GM21515 (cell line): Measurements from ENCODE around the gene ZNF660.
"Not testable (repeated sequence)": the region's sequence is repeated elsewhere in the genome, so short reads cannot be mapped to it uniquely, and the experiment has no call there.

ENCODE experiments used
- ATAC-seq: cut with Tn5 transposase; IDR thresholded peaks from one replicate; pipeline ENCODE4 v1.9.1; 2021; ENCODE audit not compliant: unreplicated experiment

The ZNF660 gene

DNA sequence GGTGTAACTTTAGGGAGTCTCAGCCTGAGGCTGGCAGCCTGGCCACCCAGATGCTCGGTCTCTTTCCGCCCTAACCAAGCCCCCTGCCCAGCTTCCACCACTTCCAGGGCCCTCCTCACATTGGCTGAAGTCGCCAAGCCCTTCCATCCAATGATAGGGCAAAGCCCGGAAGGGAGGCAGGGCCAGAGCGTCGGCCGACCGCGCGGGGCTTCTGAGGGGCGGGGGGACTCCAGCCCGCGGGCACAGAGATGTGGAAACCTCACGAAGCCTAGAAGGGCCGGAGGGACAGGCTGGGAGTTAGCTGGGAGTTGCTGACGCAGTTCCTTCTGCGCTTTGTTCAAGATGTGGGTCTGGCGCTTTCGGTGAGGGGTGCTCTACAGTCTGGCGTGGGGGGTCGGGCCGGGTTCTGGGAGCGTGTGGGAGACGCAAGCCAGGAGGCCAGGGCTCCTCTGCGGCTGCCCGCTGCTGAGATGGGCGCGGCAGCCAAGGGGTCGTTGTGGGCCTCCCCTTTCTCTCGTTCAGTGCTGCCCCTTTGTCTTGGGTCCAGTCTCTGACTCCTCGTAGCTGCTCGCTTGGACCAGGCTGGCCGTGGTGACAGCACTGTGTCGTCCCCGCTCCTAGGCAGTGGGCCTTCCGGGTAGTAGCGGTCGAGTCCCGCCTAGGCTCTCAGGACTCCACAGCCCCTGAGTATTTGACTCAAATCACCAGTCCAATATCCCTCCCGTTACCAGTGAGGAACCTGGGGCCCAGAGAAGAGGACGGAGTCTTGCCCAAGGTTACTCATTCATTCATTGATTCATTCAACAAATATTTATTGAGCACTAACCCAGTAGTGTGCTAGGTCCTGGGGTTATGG, at the start of gene ZNF660:
ZNF660 (plus strand) TSS at position 319 of the 856 bp plus-strand sequence. CDS start 9,230 bp downstream, outside the sequence.
- no peak for ATAC-seq

DNA sequence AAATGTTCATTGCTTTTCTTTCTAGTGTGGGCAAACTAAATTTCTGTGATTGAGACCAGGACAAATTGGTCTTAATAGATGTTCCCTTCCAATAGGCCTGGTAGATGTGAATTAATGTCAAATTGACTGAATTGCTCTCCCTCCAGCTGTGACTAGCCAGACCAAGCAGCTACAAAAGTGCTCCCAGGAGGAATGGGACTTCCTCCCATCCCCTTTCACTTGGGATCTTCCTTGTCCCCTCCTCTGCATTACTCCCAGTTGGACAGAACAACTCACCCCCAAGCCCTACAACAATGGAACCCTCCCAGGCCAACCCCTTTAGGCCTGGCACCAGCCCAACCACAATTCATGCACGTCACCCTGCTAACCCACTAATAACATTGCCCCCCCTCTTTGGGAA, 49.4 kb upstream of the ZNF660 start:
- no peak for ATAC-seq

DNA sequence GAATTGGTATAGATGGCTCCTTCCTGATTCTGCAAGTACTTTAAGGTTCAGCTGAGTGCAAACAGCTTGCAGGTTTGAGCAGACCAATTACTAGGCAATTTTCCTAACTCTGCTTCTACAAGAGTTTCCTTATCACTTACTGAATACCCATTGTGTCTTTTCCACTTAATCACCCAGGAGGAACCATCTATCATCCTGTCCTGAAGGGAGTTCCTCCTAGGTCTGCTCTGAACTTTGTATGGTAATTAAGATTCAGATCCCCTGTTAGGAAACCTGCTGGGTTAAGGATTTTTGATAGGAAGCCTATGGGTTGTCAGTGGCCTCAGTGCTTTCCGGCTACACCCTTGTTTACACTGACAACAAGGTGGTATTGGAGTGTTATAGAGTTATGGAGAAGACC, 40.0 kb upstream of the ZNF660 start:
- not testable (repeated sequence) for ATAC-seq

DNA sequence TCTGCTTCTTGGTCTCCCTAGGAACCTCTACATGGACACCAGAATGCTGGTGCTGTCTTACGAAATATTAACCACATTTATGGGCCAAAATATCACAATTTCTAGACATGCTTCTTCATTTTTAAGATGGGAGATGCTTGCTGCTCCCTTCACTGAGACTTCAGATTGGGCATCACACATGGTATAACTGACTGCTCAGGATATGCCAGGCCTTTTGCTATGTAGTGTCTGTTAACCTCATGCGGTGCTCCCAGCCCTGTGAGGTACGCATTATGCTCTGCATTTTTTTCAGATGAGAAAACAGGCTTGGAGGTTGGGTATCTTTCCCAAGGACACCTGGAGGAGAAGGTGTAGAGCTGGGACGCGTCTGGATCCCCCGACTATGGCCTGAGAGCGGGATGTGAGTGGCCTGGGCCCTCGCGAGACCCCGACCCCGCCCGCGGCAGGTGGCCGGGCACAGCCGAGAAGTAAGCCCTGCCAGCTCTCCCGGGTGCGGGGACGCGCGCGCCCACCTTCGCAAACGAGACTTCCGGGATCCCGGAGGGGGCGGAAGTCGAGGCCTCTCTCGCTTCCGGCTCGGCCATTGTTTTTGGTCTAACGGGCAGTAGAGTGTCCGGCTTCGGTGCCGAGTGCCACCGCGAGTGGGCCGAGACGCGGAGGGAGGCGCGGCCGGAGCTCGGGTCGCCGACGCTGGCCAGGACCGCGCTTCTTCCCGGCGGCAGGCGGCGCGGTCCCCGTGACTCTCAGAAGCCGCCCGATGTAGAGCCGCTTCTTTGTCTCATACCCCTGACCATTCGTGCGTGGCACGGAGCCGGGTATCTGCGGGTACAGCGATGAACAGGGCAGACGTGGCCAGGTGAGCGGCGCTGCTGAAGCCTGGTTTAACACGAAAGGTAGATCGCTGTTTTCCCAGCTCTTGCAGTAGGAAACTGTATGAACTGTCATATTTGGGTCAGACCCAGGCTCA, 29.9 kb upstream of the ZNF660 start, which contains the start of gene ZKSCAN7:
ZKSCAN7 (plus strand) TSS at position 568 of the 967 bp plus-strand sequence. CDS start 1,855 bp downstream, outside the sequence.
- ATAC-seq, result peak; percentile 64

DNA sequence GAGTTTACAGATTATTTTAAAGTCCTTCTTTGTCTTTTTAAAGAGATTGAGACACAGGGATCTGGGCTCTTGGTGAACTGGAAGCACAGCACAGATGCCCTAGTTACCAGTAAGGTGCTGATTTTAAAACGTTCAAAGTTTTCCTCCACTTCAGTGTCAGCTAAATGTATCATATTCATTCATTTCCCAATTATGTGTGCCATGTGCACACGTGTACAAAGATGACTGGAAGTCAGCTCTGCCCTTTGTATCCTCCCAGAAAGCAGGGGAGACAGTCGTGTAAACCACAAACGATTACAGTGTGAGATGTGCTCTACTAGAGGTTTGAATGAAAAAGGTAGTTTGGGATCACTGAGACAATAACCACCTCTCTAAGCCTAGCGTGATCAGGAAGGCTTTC, 29.0 kb upstream of the ZNF660 start:
- peak; percentile 12 for ATAC-seq

DNA sequence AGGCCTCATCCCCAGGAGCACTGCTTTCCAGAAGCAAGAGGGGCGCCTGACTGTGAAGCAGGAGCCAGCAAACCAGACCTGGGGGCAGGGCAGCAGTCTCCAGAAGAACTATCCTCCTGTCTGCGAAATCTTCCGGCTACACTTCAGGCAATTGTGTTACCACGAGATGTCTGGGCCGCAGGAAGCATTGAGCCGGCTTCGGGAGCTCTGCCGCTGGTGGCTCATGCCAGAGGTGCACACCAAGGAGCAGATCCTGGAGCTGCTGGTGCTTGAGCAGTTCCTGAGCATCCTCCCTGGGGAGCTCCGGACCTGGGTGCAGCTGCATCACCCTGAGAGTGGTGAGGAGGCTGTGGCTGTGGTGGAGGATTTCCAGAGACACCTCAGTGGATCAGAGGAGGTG, 27.7 kb upstream of the ZNF660 start:
- no peak for ATAC-seq

DNA sequence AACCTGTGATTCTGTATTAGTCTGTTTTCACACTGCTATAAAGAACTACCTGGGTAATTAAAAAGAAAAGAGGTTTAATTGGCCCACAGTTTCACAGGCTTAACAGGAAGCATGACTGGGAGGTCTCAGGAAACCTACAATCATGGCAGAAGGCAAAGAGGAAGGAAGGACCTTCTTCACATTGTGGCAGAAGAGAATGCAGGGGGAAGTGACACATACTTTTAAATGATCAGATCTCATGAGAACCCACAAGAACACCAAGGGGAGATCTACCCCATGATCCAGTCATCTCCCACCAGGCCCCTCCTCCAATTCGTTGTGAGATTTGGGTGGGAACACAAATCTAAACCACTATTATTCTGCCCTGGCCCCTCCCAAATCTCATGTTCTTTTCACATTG, 23.7 kb upstream of the ZNF660 start:
- ATAC-seq, result no peak

DNA sequence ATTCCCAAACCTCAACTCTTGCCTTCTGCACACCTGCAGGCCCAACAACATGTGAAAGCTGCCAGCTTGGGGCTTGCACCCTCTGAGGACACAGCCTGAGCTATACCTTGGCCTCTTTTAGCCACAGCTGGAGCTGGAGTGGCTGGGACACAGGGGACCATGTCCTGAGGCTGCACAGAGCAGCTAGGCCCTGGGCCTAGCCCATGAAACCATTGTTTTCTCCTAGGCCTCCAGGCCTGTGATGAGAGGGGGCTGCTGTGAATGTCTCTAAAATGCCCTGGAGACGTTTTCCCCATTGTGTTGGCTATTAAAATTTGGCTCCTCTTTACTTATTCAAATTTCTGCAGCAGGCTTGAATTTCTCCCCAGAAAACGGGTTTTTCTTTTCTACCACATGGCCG, 22.6 kb upstream of the ZNF660 start:
- no peak for ATAC-seq

DNA sequence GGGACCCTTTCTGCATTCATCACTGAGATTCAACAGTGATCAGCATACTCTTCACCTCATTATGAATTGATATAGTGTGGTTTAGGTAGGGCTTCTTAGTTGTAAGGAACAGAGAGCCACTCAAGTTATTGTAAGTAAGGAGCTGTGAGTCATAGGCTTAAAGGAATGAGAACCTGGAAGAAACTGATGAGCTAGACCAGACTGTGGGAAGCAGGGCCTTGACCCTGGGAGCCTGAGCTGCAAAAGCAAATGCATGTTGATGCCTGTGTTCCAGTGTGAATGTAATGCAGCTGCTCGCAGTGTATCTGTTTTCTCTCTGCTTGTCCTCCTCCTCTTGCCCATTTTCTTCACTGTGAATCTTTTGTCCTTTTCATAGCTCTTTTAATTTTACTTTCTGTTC, 16.2 kb upstream of the ZNF660 start:
- ATAC-seq, result no peak

DNA sequence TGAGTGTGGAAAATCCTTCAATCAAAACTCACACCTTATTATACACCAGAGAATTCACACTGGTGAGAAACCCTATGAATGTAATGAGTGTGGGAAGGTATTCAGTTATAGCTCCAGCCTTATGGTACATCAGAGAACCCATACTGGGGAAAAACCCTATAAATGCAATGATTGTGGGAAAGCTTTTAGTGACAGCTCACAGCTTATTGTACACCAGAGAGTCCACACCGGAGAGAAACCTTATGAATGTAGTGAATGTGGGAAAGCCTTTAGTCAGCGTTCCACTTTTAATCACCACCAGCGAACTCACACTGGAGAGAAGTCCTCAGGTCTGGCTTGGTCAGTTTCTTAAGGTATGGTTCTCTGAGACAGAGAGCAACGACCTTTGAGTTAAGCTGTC, 13.7 kb upstream of the ZNF660 start:
- ATAC-seq, result no peak

DNA sequence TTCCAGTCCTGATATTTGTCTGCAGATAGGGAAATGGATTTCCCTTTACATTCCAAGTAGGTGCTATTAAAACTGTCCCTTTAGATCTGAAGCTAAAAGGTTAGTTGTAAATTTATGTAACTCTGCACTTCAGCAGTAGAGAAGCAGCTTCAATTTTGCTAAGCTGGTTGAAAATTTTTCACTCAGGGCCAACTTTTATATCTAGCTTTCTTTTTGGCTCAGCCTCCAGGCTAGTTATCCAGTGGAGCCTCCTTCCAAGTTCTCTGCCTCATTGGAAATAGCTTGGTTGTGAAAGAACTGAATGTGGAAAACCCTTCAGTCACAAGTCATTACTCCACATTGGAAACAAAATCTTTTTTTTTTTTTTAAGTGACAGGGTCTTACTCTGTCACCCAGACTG, 8.2 kb upstream of the ZNF660 start:
- ATAC-seq, result no peak

DNA sequence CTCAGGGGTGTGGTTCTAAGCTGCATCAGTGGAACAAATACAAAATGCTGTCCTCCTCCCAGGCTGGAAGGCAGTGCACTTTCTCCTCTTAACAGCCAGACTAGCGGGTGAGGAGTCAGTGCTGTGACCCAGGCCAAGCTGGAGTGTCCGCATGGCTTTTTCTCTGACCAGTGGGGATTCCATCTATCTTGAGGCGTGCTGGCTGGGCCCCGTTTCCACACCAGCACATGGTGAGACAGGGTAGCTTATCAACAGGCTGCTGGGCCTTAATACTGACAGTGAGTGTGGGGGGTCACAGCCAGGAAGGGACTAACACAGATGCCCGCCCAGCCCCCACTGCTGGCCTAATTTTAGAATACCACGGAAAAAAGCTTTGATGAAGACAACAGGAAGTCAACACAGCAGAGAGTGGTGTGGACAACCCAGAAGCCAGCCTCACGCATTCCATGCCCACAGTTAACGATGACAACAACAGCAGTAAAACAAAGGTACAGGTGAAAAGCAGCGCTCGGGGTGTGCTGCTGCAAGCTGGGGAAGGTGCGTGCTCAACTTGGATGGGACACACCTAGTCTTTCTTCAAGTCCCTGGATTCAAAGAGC, 7.3 kb upstream of the ZNF660 start:
- ATAC-seq, result not testable (repeated sequence)

DNA sequence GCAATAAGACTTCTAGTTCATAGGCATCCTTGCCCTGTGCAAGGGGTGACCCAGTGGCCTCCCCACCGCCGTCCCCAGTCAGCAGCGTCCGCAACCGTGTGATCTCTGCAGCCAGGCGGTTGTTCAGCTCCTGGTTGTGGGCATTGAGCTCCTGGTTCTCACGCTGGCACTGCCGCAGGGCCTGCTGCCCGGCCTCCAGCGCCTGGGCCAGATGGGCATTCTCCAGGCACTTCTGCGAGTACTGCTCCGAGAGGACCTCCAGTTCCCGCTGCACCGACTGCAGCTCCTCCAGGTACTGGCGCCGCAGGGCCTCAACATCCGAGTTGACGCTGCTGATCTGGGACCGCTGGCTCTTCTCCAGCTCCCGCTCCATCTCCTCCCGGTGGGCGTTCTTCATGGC, 6.4 kb upstream of the ZNF660 start:
- ATAC-seq, result not testable (repeated sequence)

DNA sequence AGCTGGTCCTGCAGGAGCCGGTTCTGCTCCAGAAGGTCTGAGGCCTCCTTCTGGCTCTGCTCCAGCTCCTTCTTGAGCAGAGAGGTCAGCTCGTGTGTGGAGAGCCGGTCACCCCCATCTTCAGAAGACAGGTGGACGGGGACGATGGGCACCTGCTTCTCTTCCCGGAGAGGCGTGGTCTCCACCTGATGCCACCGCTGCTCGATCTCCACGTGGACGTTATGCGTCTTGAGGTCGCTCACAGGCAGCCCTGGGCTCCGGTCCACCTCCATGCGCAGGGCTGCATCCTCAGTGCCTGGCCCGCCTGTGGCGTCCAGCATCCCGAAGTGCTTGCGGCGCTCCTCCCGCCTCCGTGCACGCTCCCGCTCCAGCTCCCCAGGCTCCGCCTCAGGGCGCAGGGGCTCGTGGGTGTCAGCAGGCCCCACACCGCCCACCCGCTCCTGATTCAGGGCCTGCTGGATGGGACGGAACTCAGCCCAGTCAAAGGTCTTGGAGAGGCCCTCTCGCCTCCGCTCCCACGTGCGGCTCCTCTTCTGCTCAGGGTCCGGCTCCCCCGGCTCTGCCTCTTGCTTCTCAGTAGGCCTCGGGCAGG, 5.7 kb upstream of the ZNF660 start:
- not testable (repeated sequence) for ATAC-seq

DNA sequence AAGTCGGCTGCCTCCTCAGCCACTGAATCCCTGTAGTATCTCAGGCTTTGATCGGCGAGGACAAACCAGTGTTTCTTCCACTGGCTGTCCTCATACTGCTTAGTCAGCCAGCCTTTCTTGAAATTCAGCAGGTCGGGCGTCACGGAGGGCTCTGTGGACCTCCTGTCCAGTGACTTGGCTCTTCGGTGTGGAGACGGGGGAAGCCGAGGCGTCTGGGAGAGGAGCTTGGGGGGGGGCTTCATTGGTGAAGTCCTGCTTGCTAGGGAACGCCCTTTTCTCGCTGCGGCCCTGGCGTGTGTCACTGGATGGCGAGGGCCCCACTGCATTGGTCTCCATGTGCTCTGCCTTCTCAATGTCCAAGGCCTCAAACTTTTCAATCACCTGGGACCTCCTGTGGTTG, 5.0 kb upstream of the ZNF660 start:
- not testable (repeated sequence) for ATAC-seq

DNA sequence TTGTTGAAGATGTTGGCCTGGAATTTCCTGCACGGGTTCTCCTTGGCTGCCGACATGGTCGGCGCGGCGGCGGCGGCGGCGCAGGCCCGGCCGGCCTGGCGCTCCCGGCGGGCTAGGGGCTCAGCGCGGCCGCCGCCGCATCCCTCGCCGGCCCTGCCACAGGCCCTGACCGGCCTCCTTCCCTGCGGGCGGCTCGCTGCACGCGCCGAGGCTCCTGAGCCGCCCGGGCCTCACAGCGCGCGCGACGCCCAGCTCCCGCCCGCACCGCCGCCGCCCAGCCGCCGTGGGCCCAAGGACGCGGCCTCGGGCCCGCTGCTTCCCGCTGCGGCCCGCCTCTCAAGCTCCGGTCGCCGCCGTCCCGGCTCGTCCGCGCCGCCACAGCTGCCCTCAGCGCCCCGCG, 3.8 kb upstream of the ZNF660 start:
- not testable (repeated sequence) for ATAC-seq

DNA sequence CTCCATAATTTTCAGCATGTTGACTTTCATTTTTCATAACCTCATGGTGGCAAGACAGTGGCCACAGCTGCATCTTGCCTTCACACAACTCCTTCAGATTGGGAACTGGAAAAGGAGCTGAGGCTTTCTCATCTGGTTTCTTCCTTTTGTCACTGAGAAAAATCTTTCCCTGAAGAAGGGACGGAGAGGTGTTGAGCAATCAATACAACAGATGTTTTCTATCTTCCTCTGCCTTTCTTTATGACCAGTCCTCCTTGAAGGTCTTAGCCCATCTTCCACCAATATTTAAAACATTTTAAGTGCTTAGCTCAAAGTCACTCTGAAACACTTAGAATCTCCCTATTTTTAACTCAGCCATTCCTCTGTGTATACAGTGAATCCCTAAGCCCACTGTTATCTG, 11.9 kb downstream of the ZNF660 start:
- ATAC-seq, result no peak

DNA sequence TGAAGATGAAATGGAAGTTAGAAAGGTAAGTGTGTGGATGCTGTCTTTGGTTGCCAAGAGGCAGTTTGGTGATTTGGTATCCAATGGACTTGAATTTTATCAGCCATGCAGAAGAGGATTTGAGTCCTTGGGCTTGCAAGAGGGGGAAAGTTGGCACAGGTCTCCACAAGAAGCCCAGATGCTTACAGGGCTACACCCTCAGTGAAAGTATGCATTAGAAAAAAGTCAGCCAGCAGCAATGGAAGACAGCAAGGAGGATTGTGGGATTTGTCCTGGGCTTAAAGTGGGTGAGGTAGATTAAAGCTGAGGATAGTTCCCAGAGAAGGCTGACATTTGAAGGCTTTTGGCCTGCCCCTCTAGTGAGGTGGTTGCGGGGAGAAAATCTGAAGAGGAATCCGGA, 17.0 kb downstream of the ZNF660 start:
- no peak for ATAC-seq

DNA sequence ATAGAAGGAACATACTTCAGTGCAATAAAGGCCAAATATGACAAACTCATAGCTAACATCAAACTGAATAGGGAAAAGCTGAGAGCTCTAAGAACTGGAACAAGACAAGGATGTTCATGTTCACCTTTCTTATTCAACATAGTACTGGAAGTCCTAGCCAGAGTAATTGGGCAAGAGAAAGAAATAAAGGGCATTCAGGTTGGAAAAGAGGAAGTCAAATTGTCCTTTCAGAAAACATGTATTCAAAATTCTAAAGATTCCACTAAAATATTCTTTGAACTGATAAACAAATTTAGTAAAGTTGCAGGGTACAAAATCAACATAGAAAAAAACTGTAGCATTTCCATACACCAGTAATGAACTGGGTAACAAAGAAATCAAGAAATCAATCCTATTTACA, 27.9 kb downstream of the ZNF660 start:
- no peak for ATAC-seq

DNA sequence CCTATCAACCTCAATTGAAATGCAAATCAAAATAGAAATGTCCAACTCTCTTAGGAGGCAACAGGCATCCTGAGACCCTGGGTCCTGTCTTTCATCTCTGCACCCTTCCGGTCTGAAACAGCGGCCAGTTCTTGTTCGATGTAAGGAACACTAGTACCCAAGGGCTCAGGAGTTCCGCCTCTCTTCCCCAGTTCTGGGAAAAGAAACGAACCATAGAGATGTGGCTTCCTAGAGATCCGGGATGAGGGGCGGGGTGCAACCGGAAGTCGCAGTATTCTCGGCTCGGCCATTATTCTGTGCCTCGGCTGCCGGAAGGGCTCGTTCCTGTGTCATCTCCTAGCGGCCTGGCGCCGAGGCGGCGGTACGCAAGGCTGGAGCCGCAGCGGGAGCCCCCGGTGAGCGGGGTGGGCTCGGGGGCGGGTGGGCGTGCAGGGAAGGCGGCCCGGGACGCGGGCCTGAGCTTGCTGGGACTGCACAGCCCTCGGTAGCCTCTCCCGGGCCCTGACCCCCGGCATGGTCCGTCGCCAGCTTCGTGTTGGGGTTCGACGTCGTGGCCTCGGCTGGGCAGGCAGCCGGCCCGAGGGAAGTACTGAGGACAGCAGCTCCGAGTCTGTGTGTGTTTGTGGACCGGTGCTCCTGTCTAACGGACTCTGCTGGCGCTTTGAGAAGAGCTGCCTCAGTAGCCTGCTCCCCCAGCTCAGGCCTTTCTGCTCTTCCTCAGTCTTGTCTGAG, 40.2 kb downstream of the ZNF660 start, which contains the start of gene ZNF197:
ZNF197 (plus strand) TSS at position 288 of the 732 bp plus-strand sequence. CDS start 4,119 bp downstream, outside the sequence.
- peak; percentile 88 for ATAC-seq
